ENCODE data around the gene LAMB4. TPM values are rescaled to one million over a fixed set of nuclear protein-coding genes. Genes with fewer than 3 reads are reported as not detected.

LAMB4 gene
- total and polyA plus RNA-seq, 2 of the 4 experiments (the other 2 are of a cell fraction) = 0.12 to 0.18 TPM

DNA sequence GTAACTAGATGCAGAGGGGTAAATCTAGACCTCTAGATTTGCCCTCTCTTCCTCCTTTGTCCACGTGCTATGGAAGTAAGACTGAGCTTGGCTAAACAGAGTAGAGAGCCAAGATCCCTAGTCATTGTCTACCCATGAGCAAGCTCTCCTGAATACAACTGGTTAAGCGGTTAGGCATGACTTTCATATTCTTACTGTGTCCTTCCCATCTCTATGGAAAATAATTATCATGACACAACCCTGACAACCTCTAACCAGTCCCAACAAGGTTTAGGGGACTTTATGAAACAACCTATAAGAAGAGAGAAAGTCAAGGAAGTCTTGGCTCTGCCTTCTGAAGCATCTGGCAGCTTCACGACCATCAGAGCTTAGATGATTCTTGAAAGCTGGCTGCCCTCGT lies 7.8 kb upstream of the LAMB4 start:
- H3K56ac ChIP-seq (ENCODE audit: extremely low read depth, insufficient read depth, low read length) = no peak overlapping the region; the same call in 1 of the 2 replicates
- no peaks in the 10 kb centered on the region for H4K20me1 ChIP-seq (ENCODE audit: insufficient read depth, low read length)
- TF ChIP-seq SMC3 (IDR thresholded peaks at IDR 0.05; ENCODE audit: low read depth, low read length) (no peak), CHD1 (IDR thresholded peaks at IDR 0.05; ENCODE audit: low read depth, low read length) (no peak), RFX5 (IDR thresholded peaks at IDR 0.05; ENCODE audit: low read depth, low read length) (no peak), MAZ (IDR thresholded peaks at IDR 0.05; ENCODE audit: borderline replicate concordance, low read depth, low read length) (no peak), FOS (IDR thresholded peaks at IDR 0.05; ENCODE audit: low read depth, low read length) (no peak), MAFK (IDR thresholded peaks at IDR 0.05; ENCODE audit: low read depth, low read length) (no peak), NFE2L2 (IDR thresholded peaks at IDR 0.05; ENCODE audit: low read depth, low read length) (no peak)
- no peaks in the 10 kb centered on the region for H3K9me3 ChIP-seq (ENCODE audit: control insufficient read depth, insufficient read depth, low read length)
- no peak overlapping the region for H2AK9ac ChIP-seq (replicated peaks; ENCODE audit: low read depth, low read length, poor library complexity)
- H3K27me3 ChIP-seq (ENCODE audit: control insufficient read depth, insufficient read depth, low read length) = no peaks in the 10 kb centered on the region
- no peak overlapping the region for H2AK5ac ChIP-seq (ENCODE audit: low read depth, low read length)
- POLR2A ChIA-PET (ENCODE audit: unreplicated experiment) = no interaction called here
- no peak overlapping the region for H2AFZ ChIP-seq (replicated peaks; ENCODE audit: low read length, poor library complexity)
- H3K9me1 ChIP-seq (ENCODE audit: insufficient read depth, low read length) = no peaks in the 10 kb centered on the region
- no peak overlapping the region for H3K18ac ChIP-seq (ENCODE audit: low read depth, low read length)
- H3K23ac ChIP-seq (ENCODE audit: low read depth, low read length) = no peak overlapping the region
- no peaks in the 10 kb centered on the region for H3K36me3 ChIP-seq (ENCODE audit: control insufficient read depth, insufficient read depth, low read length)
- H3K4ac ChIP-seq (ENCODE audit: low read depth, low read length) = no peak overlapping the region
- no peak overlapping the region for H4K8ac ChIP-seq (ENCODE audit: low read depth in 2 of 2, low read length in 2 of 2)
- no peak overlapping the region for H3K14ac ChIP-seq (replicated peaks; ENCODE audit: low read depth, low read length)
- H3K4me1 ChIP-seq (ENCODE audit: control insufficient read depth, insufficient read depth, low read length) = peaks cover 2% of the 10 kb centered on the region; the same call in 1 of the 2 replicates
- no peak overlapping the region for H2BK20ac ChIP-seq (ENCODE audit: low read depth, low read length)
- H4K91ac ChIP-seq (ENCODE audit: insufficient read depth, low read depth, low read length) = no peak overlapping the region
- H2BK15ac ChIP-seq (ENCODE audit: low read depth, low read length) = no peak overlapping the region
- no peak overlapping the region for H2BK120ac ChIP-seq (ENCODE audit: low read depth, low read length)
- H2BK5ac ChIP-seq (ENCODE audit: low read depth, low read length, poor library complexity, severe bottlenecking) = no peak overlapping the region
- ATAC-seq (ENCODE audit: low read depth) (no peak), DNase-seq (no peak)
- dilution Hi-C loops (cut with HindIII; ENCODE audit: low sequenced_read_pairs, unreplicated experiment) = loop anchor here (25.0 kb wide), 1 partner anchor 126 kb away; the partner anchor contains the start of gene LAMB1
- CTCF ChIA-PET = interaction anchor here (1.1 kb wide), 1 partner anchor 122 kb away, joined by 3 read pairs; no protein-coding TSS in a partner anchor
- no CpG with 5 or more reads among the region's 4 CpGs for WGBS, 2 experiments (ENCODE audit: extremely low coverage in 2 of 2, insufficient read length in 1 of 2)
- no peaks in the 10 kb centered on the region for H3K79me1 ChIP-seq (ENCODE audit: low read depth in 1 of 2, low read length in 2 of 2)
- no TSS peak for BruUV-seq (replicated peaks)
- intact Hi-C loops (cut with micrococcal nuclease) = no loop called here
- H3K4me3 ChIP-seq (ENCODE audit: insufficient read depth, low read depth, low read length) = no peak overlapping the region
- H4K5ac ChIP-seq (ENCODE audit: low read depth, low read length) = no peak overlapping the region
- H3K27ac ChIP-seq (ENCODE audit: insufficient read depth, low read length) = no peak overlapping the region
- in situ Hi-C loops (cut with MboI; ENCODE audit: low sequenced_read_pairs) = loop anchor here (5.0 to 25.0 kb wide), 2 partner anchors 136 to 401 kb away; partner anchors contain the start of genes CBLL1 and LAMB1
- H3K4me2 ChIP-seq (ENCODE audit: low read depth, low read length) = no peak overlapping the region
- no peak overlapping the region for H3K9ac ChIP-seq (ENCODE audit: low read depth, low read length)
